ENCODE measurements around the gene CHN2.

DNA sequence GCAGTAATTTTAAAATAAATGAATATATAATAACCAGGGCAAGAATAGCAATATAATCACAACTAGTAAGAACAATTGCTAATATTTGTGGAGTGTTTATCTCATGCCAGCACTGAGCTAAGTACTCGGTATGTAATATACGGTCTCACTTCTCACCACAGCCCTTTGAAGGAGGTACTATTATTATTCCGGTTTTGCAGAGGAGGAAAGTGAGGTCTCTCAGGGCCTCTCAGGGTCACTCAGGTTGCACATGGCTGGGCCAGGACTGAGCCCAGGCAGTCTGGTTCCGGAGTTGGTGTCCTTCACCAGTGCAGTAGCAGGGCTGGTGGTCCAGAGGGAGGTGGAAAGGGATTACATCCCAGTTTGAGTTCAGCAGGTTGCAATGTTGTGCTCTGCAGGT, 80.9 kb downstream of the CHN2 start:
- TF ChIP-seq POLR2A (IDR thresholded peaks at IDR 0.05; ENCODE audit: extremely low read depth, insufficient read length), result no peak
- TF ChIP-seq CTCF (IDR thresholded peaks at IDR 0.05; ENCODE audit: low read depth, low read length), result no peak
